H1 (cell line): Measurements from ENCODE around the gene STRN. TPM values are rescaled to one million over a fixed set of nuclear protein-coding genes. Genes with fewer than 3 reads are reported as not detected.
A peak's percentile ranks its signal among the peaks of the same experiment; 100 is the strongest.

Experiments used
- CEBPB ChIP-seq: IDR thresholded peaks from 2 replicates; pipeline ENCODE4 v1.6.1; 2012; ENCODE audit warnings: low read depth, low read length
- EP300 ChIP-seq, 2 experiments: IDR thresholded peaks; 1 replicate in 1 of 2; 2 replicates in 1 of 2; pipeline ENCODE4 v1.6.1; 2011 to 2012; ENCODE audit warnings: low read depth in 2 of 2, low read length in 2 of 2, mild to moderate bottlenecking in 2 of 2, borderline replicate concordance in 1 of 2, inconsistent platforms in 1 of 2, moderate library complexity in 1 of 2
- HDAC2 ChIP-seq, 2 experiments: fragments of 300-600 bp in 1 of 2; sonication (generic) in 1 of 2; IDR thresholded peaks; 2 replicates each; pipeline ENCODE4 v1.6.1; 2011 to 2012; ENCODE audit warnings: low read depth in 2 of 2, low read length in 2 of 2, mild to moderate bottlenecking in 2 of 2, moderate library complexity in 2 of 2, borderline replicate concordance in 1 of 2, inconsistent platforms in 1 of 2
- KDM5A ChIP-seq: fragments of 200-600 bp; IDR thresholded peaks from 2 replicates; pipeline ENCODE4 v1.7.1; 2012; ENCODE audit warnings: mild to moderate bottlenecking, low read length, inconsistent platforms, mixed read lengths
- MAFK ChIP-seq: IDR thresholded peaks from 2 replicates; pipeline ENCODE4 v1.6.1; 2012; ENCODE audit warnings: low read depth, mild to moderate bottlenecking, improper control_type of control experiment, low read length
- POU5F1 ChIP-seq: IDR thresholded peaks from 2 replicates; pipeline ENCODE4 v1.6.1; 2011; ENCODE audit warnings: low read depth, mild to moderate bottlenecking, low read length, moderate library complexity
- RFX5 ChIP-seq: IDR thresholded peaks from 2 replicates; pipeline ENCODE4 v1.6.1; 2011; ENCODE audit warnings: low read depth, low read length, improper control_type of control experiment, borderline replicate concordance
- TEAD4 ChIP-seq: IDR thresholded peaks from 2 replicates; pipeline ENCODE4 v1.6.1; 2012; ENCODE audit warnings: low read depth, low read length, inconsistent platforms, mixed read lengths
- YY1 ChIP-seq: IDR thresholded peaks from 2 replicates; pipeline ENCODE4 v1.6.1; 2011; ENCODE audit warnings: low read depth, mild to moderate bottlenecking, low read length
- polyA plus RNA-seq, 7 experiments: library from polyadenylated mRNA; depleted of rRNA in 3 of 7; stranded (reverse) in 5 of 7; unstranded in 2 of 7; fragments of >200 nt in 5 of 7; fragments of 200-250 nt in 2 of 7; gene quantifications; 1 replicate in 5 of 7; 2 replicates in 1 of 7; 4 replicates in 1 of 7; pipeline versions ENCODE4 v1.2.1 to v1.2.3, GENCODE V29; 2011 to 2013; ENCODE audit warnings: missing spikeins in 2 of 7, mixed read lengths in 2 of 7
- total RNA-seq: library from RNA; stranded (reverse); fragmentation: NEBNext Ultra II Directional; extraction: Animal tissue kit (Norgen Biotek cat#: 25700); gene quantifications from 2 replicates; pipeline ENCODE4 v1.2.1, GENCODE V29; 2021
- TF ChIP-seq, protein P1 (sequence below): IDR thresholded peaks from 2 replicates; pipeline ENCODE4 v1.6.1; 2011; ENCODE audit warnings: low read length, improper control_type of control experiment
- TF ChIP-seq, protein P2 (sequence below), 3 experiments: IDR thresholded peaks; 1 replicate in 2 of 3; 2 replicates in 1 of 3; pipeline versions ENCODE4 v1.5.1 to v1.6.1; 2011; ENCODE audit warnings: low read length in 3 of 3, mild to moderate bottlenecking in 3 of 3, inconsistent platforms in 2 of 3, low read depth in 1 of 3, moderate library complexity in 1 of 3; ENCODE audit not compliant: insufficient read depth in 1 of 3; ENCODE audit errors: control extremely low read depth in 1 of 3
- TF ChIP-seq, protein P3 (sequence below): IDR thresholded peaks from 2 replicates; pipeline ENCODE4 v1.6.1; 2011; ENCODE audit warnings: low read depth, mild to moderate bottlenecking, low read length; ENCODE audit not compliant: insufficient read depth

STRN gene
- total and polyA plus RNA-seq, 2 of the 8 experiments (the other 6 are each of a cell fraction or from before 2014, with no cell fraction given), result 8.3 to 47.0 TPM

DNA sequence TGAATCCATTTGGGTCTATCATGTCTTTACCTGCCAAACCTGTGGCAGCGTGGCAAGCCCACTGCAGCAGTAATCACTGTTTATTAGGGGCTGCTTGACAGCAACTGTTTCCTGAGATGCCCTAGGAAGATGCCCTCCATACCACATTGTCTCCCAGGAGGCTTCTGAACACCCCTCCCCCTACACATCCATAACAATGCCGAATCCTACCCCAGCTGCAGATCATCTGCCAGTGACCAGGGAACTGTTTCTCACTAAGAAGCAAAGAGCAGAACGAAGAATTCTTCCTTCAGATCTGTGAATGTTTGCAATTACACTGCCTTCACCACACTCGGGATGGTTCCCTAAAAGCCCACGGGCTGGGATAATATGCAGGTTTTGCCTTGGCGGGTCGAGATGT, 142.1 kb downstream of the STRN start (continued):
- TF ChIP-seq EP300 (IDR thresholded peaks at IDR 0.05; ENCODE audit: borderline replicate concordance in 1 of 2, low read depth in 2 of 2, low read length in 2 of 2) (0 out of 3 replicates have a peak, but pooled peaks of 1 of the 2 experiments have one; percentile 16), TEAD4 (0 out of 2 replicates have a peak, but pooled peaks have one; percentile 33), YY1 (no peak), HDAC2 (IDR thresholded peaks at IDR 0.05; ENCODE audit: borderline replicate concordance in 1 of 2, low read depth in 2 of 2, low read length in 2 of 2) (peak in 1 of 2 experiments; percentile 80; a peak in 1 of 4 replicates), KDM5A (no peak), MAFK (no peak), POU5F1 (peak; percentile 93), CEBPB (no peak), RFX5 (no peak)
- TF ChIP-seq, protein P1, sequence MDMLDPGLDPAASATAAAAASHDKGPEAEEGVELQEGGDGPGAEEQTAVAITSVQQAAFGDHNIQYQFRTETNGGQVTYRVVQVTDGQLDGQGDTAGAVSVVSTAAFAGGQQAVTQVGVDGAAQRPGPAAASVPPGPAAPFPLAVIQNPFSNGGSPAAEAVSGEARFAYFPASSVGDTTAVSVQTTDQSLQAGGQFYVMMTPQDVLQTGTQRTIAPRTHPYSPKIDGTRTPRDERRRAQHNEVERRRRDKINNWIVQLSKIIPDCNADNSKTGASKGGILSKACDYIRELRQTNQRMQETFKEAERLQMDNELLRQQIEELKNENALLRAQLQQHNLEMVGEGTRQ, result no peak
- TF ChIP-seq, protein P2, sequence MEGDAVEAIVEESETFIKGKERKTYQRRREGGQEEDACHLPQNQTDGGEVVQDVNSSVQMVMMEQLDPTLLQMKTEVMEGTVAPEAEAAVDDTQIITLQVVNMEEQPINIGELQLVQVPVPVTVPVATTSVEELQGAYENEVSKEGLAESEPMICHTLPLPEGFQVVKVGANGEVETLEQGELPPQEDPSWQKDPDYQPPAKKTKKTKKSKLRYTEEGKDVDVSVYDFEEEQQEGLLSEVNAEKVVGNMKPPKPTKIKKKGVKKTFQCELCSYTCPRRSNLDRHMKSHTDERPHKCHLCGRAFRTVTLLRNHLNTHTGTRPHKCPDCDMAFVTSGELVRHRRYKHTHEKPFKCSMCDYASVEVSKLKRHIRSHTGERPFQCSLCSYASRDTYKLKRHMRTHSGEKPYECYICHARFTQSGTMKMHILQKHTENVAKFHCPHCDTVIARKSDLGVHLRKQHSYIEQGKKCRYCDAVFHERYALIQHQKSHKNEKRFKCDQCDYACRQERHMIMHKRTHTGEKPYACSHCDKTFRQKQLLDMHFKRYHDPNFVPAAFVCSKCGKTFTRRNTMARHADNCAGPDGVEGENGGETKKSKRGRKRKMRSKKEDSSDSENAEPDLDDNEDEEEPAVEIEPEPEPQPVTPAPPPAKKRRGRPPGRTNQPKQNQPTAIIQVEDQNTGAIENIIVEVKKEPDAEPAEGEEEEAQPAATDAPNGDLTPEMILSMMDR (IDR thresholded peaks at IDR 0.05; ENCODE audit: control extremely low read depth in 1 of 3, insufficient read depth in 1 of 3, low read depth in 1 of 3, low read length in 3 of 3), result no peak
- TF ChIP-seq, protein P3, sequence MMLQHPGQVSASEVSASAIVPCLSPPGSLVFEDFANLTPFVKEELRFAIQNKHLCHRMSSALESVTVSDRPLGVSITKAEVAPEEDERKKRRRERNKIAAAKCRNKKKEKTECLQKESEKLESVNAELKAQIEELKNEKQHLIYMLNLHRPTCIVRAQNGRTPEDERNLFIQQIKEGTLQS, result no peak
- TF ChIP-seq, all 59 proteins: peak for 9
